MG63 (cell line): ENCODE results near the gene WRAP53. TPM values are rescaled to one million over a fixed set of nuclear protein-coding genes. Genes with fewer than 3 reads are reported as not detected.

ENCODE experiments used
- DNase-seq: peaks from one replicate; pipeline ENCODE4 v3.0.0-alpha.2; 2020
- H3K27me3 ChIP-seq: fragments of 250-450 bp; sonication (Bioruptor Pico); 2 replicates; pipeline ENCODE4 v1.5.1; 2020; ENCODE audit warnings: mild to moderate bottlenecking, moderate library complexity
- H3K36me3 ChIP-seq: fragments of 250-450 bp; sonication (Bioruptor Pico); 2 replicates; pipeline ENCODE4 v1.5.1; 2020; ENCODE audit warnings: mild to moderate bottlenecking, moderate library complexity
- H3K4me3 ChIP-seq: fragments of 250-450 bp; sonication (Bioruptor Pico); 2 replicates; pipeline ENCODE4 v1.5.1; 2020; ENCODE audit warnings: mild to moderate bottlenecking, moderate library complexity
- H3K9me3 ChIP-seq: fragments of 250-450 bp; sonication (Bioruptor Pico); 2 replicates; pipeline ENCODE4 v1.5.1; 2020; ENCODE audit warnings: mild to moderate bottlenecking, moderate library complexity
- total RNA-seq: library from RNA; depleted of rRNA; stranded (reverse); fragments of >200 nt; shearing (Covaris generic); gene quantifications from 2 replicates; pipeline ENCODE4 v1.2.3, GENCODE V29; 2014; ENCODE audit warnings: low replicate concordance

WRAP53 gene
- total RNA-seq, 1 experiment from 2014 or later: 25.9 TPM

DNA sequence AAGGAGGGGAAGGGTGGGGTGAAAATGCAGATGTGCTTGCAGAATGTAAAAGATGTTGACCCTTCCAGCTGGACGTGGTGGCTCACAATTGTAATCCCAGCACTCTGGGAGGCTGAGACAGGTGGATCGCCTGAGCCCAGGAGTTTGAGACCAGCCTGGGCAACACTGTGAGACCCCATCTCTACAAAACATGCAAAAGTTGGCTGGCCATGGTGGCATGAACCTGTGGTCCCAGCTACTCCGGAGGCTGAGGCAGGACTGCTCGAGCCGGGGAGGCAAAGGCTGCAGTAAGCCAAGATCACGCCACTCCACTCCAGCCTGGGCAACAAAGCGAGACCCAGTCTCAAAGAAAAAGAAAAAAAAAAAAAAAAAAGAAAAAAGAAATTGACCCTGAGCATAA lies 19.8 kb upstream of the WRAP53 start:
- Histone ChIP-seq H3K36me3 (no peaks in the 10 kb centered on the region), H3K4me3 (no peak overlapping the region), H3K9me3 (no peaks in the 10 kb centered on the region), H3K27me3 (no peaks in the 10 kb centered on the region)
- DNase-seq: no peak

DNA sequence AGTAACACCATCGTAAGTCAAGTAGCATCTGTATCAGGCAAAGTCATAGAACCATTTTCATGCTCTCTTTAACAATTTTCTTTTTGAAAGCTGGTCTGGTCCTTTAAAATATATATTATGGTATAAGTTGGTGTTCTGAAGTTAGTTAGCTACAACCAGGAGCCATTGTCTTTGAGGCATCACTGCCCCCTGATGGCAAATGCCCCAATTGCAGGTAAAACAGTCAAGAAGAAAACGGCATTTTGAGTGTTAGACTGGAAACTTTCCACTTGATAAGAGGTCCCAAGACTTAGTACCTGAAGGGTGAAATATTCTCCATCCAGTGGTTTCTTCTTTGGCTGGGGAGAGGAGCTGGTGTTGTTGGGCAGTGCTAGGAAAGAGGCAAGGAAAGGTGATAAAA lies 15.0 kb upstream of the WRAP53 start:
- no peak overlapping the region for H3K4me3 ChIP-seq
- no peaks in the 10 kb centered on the region for H3K36me3 ChIP-seq
- H3K9me3 ChIP-seq: no peaks in the 10 kb centered on the region
- no peak for DNase-seq
- H3K27me3 ChIP-seq: no peaks in the 10 kb centered on the region

DNA sequence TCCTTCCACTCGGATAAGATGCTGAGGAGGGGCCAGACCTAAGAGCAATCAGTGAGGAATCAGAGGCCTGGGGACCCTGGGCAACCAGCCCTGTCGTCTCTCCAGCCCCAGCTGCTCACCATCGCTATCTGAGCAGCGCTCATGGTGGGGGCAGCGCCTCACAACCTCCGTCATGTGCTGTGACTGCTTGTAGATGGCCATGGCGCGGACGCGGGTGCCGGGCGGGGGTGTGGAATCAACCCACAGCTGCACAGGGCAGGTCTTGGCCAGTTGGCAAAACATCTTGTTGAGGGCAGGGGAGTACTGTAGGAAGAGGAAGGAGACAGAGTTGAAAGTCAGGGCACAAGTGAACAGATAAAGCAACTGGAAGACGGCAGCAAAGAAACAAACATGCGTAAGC lies 13.3 kb upstream of the WRAP53 start:
- H3K27me3 ChIP-seq: no peaks in the 10 kb centered on the region
- H3K4me3 ChIP-seq: no peak overlapping the region
- no peak for DNase-seq
- peaks cover 4% of the 10 kb centered on the region for H3K36me3 ChIP-seq
- no peaks in the 10 kb centered on the region for H3K9me3 ChIP-seq

DNA sequence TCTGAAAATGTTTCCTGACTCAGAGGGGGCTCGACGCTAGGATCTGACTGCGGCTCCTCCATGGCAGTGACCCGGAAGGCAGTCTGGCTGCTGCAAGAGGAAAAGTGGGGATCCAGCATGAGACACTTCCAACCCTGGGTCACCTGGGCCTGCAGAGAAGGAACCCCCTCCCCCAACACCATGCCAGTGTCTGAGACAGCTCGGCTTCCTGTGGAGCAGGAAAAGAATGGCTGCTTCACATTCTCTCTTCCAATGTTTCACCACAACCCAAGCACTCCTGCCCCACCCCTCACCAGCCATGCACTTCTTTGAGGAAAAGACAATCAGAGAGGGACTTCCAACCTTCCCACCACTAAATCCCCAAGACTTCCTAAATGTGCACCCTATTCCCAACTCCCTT lies 11.7 kb upstream of the WRAP53 start:
- H3K9me3 ChIP-seq: no peaks in the 10 kb centered on the region
- H3K27me3 ChIP-seq: no peaks in the 10 kb centered on the region
- peaks cover 4% of the 10 kb centered on the region for H3K36me3 ChIP-seq
- H3K4me3 ChIP-seq: no peak overlapping the region
- DNase-seq: no peak

DNA sequence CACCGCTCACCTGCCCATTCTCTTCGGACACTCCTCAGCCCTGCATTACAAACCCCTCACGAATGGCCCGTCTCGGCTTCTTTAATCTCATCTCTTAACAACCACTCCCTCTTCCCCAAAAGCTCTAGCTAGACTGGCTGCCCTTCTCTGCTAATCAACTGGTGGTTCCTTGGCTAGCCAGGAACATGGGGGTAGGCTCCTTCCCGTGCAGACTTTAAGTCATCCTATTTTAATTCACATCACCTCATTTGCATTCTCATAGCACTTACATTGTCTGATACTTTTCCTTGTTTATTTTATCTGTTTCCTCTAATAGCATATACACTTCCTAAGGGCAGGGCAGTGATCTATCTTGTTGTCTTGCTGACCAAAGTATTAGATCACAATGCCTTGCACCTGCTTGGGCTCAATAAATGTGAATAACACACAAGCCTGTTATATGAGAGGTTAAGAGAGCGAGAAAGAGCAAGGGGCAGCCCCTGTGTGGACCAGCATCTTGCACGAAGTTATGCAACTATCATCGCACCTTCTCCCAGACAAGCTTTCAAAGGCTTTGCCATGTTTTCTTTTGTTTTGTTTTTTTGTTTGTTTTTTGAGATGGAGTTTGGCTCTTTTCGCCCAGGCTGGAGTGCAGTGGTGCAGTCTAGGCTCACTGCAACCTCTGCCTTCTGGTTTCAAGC lies 10.7 kb upstream of the WRAP53 start:
- Histone ChIP-seq H3K4me3 (no peak overlapping the region), H3K9me3 (no peaks in the 10 kb centered on the region), H3K36me3 (peaks cover 7% of the 10 kb centered on the region), H3K27me3 (no peaks in the 10 kb centered on the region)
- no peak for DNase-seq

DNA sequence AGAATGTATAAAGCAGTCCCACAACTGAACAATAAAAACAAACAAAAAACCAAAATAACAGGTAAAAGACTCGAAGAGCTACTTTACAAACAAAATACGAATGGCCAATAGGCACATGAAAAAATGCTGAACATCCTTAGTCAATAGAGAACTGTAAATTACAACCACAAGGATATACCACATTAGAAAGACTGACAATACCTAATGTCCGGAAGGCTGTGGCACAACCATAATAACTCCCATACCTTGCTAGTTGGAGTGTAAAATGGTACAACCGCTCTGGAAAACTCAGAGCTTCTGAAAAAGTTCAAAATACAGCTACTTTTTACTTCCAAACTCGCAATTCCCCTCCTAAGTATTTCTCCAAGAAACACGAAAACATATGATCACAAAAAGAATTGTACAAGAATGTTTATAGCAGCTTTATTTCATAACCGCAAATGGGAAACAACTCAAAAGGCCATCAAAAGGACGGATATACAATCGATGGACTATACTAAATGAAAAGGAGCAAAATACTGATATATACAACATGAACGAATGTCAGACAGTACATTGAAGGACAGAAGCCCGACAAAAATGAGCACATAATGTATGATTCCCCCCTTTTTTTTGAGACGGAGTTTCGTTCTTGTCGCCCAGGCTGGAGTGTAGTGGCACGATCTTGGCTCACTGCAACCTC lies 3.3 kb upstream of the WRAP53 start:
- DNase-seq: no peak
- Histone ChIP-seq H3K27me3 (no peaks in the 10 kb centered on the region), H3K9me3 (no peaks in the 10 kb centered on the region), H3K4me3 (peak overlapping the region; percentile 91), H3K36me3 (peaks cover 35% of the 10 kb centered on the region)

DNA sequence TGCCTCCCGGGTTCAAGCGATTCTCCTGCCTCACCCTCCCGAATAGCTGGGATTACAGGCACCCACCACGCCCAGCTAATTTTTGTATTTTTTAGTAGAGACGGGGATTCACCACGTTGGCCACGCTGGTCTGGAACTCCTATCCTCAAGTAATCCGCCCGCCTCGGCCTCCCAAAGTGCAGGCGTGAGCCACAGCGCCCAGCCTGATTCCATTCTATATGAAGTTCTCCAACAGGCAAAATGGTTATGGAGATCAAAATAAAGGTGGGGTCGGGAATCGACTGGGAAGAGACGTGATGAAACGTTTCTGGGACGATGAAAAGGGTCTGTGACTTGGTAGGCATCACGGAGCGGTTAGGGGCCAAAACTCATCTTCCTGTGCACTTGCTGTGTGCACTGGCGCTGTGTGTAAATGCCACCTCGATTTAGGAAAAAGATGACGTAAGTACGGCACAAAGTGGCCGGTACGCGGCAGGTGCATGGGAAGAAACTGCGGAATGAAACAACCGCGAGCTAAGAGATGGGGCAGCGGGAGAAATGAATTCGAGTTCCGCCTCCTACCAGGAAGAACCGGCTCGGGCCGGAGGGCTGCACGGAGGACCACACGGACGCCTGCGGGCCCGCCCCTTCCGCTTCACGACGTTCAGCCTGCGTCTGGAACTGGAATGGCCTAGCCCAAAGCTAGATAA lies 2.6 kb upstream of the WRAP53 start:
- no peaks in the 10 kb centered on the region for H3K27me3 ChIP-seq
- H3K36me3 ChIP-seq: peaks cover 35% of the 10 kb centered on the region
- DNase-seq: peak; percentile 94
- peak overlapping the region; percentile 91 for H3K4me3 ChIP-seq
- H3K9me3 ChIP-seq: no peaks in the 10 kb centered on the region

DNA sequence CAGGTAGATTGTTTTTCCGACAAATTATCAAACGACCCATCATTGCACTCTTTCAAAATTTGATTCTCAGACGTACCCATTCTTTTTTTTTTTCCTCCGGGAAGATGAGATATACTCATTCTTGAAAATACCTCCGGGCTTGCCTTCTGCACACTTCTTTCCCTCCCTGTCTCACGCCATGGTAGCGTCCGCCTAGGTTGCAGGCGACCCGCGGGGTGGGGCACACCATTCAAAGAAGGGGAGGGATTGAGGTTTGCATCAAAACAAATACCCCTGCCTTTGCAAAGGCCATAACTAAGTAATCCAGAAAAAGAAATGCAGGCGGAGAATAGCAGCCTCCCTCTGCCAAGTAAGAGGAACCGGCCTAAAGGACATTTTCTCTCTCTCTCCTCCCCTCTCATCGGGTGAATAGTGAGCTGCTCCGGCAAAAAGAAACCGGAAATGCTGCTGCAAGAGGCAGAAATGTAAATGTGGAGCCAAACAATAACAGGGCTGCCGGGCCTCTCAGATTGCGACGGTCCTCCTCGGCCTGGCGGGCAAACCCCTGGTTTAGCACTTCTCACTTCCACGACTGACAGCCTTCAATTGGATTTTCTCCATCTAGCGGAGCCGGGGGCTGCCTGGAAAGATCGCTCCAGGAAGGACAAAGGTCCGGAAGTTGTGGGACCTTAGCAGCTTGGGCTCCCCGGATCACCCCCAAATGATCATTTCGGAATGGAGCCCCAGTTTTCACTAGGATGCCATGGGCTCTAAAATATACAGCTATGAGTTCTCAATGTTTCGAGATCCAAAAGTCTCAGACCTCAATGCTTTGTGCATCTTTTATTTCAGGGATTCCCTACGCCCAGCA lies 1.8 kb upstream of the WRAP53 start:
- no peaks in the 10 kb centered on the region for H3K9me3 ChIP-seq
- H3K27me3 ChIP-seq: no peaks in the 10 kb centered on the region
- DNase-seq: peak; percentile 82
- peak overlapping the region; percentile 91 for H3K4me3 ChIP-seq
- peaks cover 35% of the 10 kb centered on the region for H3K36me3 ChIP-seq

DNA sequence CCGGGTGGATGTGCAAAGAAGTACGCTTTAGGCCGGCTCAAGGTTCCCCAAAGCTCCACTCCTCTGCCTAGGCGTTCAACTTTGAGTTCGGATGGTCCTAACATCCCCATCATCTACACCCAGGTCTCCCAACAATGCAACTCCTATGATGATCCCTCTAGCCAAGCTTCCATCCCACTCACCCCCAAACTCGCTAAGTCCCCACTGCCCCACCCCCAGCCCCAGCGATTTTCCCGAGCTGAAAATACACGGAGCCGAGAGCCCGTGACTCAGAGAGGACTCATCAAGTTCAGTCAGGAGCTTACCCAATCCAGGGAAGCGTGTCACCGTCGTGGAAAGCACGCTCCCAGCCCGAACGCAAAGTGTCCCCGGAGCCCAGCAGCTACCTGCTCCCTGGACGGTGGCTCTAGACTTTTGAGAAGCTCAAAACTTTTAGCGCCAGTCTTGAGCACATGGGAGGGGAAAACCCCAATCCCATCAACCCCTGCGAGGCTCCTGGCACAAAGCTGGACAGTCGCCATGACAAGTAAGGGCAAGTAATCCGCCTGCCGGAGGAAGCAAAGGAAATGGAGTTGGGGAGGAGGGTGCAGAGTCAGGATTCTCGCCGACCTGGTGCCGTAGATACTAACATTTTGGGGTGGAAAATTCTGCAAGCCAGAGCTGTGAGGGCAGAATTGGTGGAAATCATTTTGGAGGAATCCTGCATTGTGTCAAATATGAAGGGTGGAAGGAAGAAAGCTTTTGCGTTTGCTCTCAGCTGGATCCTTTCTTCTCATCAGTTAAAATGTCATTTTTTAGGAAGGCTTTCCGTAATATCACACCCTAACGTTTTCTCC lies 987 bp upstream of the WRAP53 start, which contains the start of gene TP53:
TSS of gene TP53 (minus strand) at position 419 of the 836 bp plus-strand sequence. CDS start 10,896 bp downstream, outside the sequence.
- Histone ChIP-seq H3K4me3 (peak within 1 kb of the TSS; percentile 91), H3K27me3 (no peaks in the 10 kb centered on the region), H3K9me3 (no peaks in the 10 kb centered on the region), H3K36me3 (peaks cover 34% of the 10 kb centered on the region)
- DNase-seq: peak; percentile 89

DNA sequence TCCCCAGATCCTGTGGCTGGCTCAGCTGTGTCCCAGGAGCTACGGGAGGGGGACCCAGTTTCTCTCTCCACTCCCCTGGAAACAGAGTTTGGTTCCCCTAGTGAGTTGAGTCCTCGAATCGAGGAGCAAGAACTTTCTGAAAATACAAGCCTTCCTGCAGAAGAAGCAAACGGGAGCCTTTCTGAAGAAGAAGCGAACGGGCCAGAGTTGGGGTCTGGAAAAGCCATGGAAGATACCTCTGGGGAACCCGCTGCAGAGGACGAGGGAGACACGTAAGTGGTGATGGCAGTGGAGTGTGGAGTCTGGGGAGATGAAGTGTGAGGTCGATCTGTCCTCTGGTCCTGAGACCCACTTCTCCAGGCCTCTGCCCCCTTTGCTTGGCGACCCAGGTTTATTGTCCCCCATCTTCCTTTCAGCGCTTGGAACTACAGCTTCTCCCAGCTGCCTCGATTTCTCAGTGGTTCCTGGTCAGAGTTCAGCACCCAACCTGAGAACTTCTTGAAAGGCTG lies 585 bp downstream of the WRAP53 start:
- DNase-seq: no peak
- H3K27me3 ChIP-seq: no peaks in the 10 kb centered on the region
- no peaks in the 10 kb centered on the region for H3K9me3 ChIP-seq
- peaks cover 28% of the 10 kb centered on the region for H3K36me3 ChIP-seq
- peak overlapping the region; percentile 91 for H3K4me3 ChIP-seq

DNA sequence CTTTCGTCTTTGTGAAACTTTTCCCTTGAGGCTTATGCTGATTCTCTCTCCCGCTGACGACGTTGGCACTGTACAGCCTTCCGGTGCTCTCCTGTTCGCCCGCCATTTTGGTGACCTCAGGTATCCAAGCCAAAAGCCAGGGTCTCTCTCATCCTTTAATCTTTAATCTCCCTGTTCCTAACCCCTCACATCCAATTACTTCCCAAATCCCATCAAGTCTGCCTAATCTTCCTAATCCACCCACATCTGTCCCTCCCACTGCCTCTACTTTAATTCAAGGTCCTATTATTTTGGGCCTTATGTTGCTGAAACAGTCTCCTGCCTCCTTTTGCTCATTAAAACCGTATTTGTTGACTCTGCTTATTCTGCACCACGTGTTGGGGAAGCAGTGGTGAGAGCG lies 7.3 kb downstream of the WRAP53 start:
- H3K36me3 ChIP-seq: peaks cover 26% of the 10 kb centered on the region
- no peaks in the 10 kb centered on the region for H3K27me3 ChIP-seq
- H3K9me3 ChIP-seq: no peaks in the 10 kb centered on the region
- no peak for DNase-seq
- H3K4me3 ChIP-seq: no peak overlapping the region

DNA sequence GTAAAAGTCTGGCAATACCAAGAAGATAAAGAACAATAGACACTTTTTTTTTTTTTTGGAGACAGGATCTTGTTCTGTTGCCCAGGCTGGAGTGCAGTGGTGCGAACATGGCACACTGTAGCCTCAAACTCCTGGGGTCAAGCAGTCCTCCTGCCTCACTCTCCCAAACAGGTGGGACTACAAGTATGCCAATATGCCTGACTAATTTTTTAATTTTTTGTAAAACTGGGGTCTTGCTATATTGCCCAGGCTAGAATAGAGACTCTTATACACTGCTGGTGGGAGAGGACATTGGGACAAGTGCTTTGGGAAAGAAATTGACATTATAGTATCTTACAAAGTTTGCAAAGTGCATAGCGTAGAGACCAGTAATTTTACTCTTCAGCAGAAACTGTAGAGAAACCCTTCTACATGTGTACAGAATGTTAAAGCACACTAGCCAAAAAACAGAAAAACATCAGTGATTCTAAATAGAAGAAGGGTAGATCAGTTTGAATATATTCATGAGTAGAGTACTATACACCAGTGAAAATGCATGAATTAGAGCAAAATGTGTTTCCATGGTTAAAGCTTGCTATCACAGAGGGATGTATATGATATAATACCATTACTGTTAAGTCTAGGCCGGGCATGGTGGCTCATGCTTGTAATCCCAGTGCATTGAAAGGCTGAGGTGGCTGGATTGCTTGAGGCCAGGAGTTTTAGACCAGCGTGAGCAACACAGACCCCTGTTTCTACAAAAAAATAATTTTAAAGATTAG lies 9.7 kb downstream of the WRAP53 start:
- H3K9me3 ChIP-seq: no peaks in the 10 kb centered on the region
- H3K36me3 ChIP-seq: peaks cover 26% of the 10 kb centered on the region
- no peaks in the 10 kb centered on the region for H3K27me3 ChIP-seq
- no peak for DNase-seq
- no peak overlapping the region for H3K4me3 ChIP-seq

DNA sequence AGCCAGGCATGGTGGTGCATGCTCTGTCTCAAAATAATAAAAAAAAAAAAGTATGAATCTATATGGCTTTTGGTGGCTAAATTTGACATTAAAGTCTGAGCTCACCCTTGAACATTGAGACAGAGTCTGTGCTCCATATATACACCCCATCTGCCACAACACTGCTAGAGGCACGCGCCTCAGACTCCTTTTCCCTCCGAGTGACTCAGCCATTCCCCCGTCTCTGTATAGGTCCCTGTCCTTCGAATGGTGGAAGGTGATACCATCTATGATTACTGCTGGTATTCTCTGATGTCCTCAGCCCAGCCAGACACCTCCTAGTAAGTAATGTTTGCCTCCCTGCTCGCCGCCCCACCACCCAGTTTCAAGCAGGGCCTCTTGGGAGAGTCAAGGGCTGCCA lies 12.2 kb downstream of the WRAP53 start:
- Histone ChIP-seq H3K27me3 (peaks cover 14% of the 10 kb centered on the region), H3K36me3 (peaks cover 10% of the 10 kb centered on the region), H3K9me3 (no peaks in the 10 kb centered on the region), H3K4me3 (no peak overlapping the region)
- no peak for DNase-seq

DNA sequence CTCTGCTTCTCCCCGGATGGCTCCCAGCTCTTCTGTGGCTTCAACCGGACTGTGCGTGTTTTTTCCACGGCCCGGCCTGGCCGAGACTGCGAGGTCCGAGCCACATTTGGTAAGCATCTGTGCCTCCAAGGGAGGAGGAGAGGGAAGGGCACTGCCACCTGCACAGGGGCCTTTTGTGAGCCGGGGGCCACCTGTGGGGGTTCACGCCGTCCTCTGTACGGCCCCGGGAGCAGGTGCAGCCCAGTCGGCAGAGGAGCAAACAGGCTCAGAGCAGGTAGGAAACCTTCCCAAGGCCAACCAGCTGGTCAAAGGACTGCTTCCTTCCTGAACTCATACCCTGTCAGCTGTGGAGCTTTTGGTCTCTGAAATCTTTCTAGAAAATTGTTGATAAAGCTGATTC lies 13.4 kb downstream of the WRAP53 start:
- peaks cover 22% of the 10 kb centered on the region for H3K27me3 ChIP-seq
- no peaks in the 10 kb centered on the region for H3K9me3 ChIP-seq
- H3K36me3 ChIP-seq: peaks cover 5% of the 10 kb centered on the region
- no peak for DNase-seq
- H3K4me3 ChIP-seq: no peak overlapping the region

DNA sequence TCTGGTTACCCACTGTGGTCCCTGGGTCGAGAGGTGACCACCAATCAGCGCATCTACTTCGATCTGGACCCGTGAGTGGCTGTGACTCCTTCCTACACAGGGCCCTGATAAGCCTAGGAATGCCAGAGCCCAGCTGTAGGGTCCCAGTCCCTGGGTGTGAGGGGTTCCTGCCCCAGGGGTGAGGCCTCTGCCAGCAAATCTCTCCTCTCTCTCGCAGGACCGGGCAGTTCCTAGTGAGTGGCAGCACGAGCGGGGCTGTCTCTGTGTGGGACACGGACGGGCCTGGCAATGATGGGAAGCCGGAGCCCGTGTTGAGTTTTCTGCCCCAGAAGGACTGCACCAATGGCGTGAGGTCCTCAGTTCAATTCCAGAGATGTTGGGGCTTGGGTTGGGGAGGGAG lies 14.5 kb downstream of the WRAP53 start:
- Histone ChIP-seq H3K36me3 (peaks cover 5% of the 10 kb centered on the region), H3K27me3 (peaks cover 30% of the 10 kb centered on the region), H3K4me3 (no peak overlapping the region), H3K9me3 (no peaks in the 10 kb centered on the region)
- no peak for DNase-seq
